Astrocyte (in vitro differentiated cells and primary cell): ENCODE results near the gene COPZ2. TPM values are rescaled to one million over a fixed set of nuclear protein-coding genes. Genes with fewer than 3 reads are reported as not detected.
A peak's percentile ranks its signal among the peaks of the same experiment; 100 is the strongest.

Source experiments
- DNase-seq: peaks from one replicate; pipeline ENCODE4 v3.0.0-alpha.2; 2010; ENCODE audit warnings: low read depth
- FAIRE-seq: peaks from 2 replicates; lab custom pipeline; 2011; peaks lifted over from hg19 to GRCh38; lab: Jason Lieb, UNC
- H2AFZ ChIP-seq: 2 replicates; pipeline ENCODE4 v1.6.0; 2012; ENCODE audit warnings: low read depth, low read length, inconsistent platforms
- H3K27ac ChIP-seq: 2 replicates; pipeline ENCODE4 v1.5.1; 2011; ENCODE audit warnings: low read depth, low read length, inconsistent platforms
- H3K27me3 ChIP-seq: 2 replicates; pipeline ENCODE4 v1.6.0; 2011; ENCODE audit warnings: low read length, inconsistent platforms; ENCODE audit not compliant: insufficient read depth
- H3K36me3 ChIP-seq: 2 replicates; pipeline ENCODE4 v1.5.1; 2011; ENCODE audit warnings: low read length, inconsistent platforms; ENCODE audit not compliant: insufficient read depth
- H3K4me1 ChIP-seq: 2 replicates; pipeline ENCODE4 v1.5.1; 2011; ENCODE audit warnings: low read length, inconsistent platforms; ENCODE audit not compliant: insufficient read depth
- H3K4me2 ChIP-seq: 2 replicates; pipeline ENCODE4 v1.6.0; 2012; ENCODE audit warnings: low read length, inconsistent platforms
- H3K4me3 ChIP-seq: 2 replicates; pipeline ENCODE4 v1.5.1; 2011; ENCODE audit warnings: low read depth, mild to moderate bottlenecking, low read length, inconsistent platforms; ENCODE audit not compliant: insufficient read depth
- H3K79me2 ChIP-seq: 2 replicates; pipeline ENCODE4 v1.6.0; 2012; ENCODE audit warnings: mild to moderate bottlenecking, low read length, inconsistent platforms; ENCODE audit not compliant: insufficient read depth
- H3K9ac ChIP-seq: 2 replicates; pipeline ENCODE4 v1.6.0; 2012; ENCODE audit warnings: mild to moderate bottlenecking, low read length, inconsistent platforms
- H3K9me3 ChIP-seq: 2 replicates; pipeline ENCODE4 v1.5.1; 2012; ENCODE audit warnings: low read depth, mild to moderate bottlenecking, low read length, inconsistent platforms; ENCODE audit not compliant: insufficient read depth
- H4K20me1 ChIP-seq: 2 replicates; pipeline ENCODE4 v1.6.0; 2012; ENCODE audit warnings: low read length, inconsistent platforms; ENCODE audit not compliant: insufficient read depth
- H3K27ac Mint-ChIP-seq: one replicate; pipeline ENCODE4 v1.8.0; 2021; ENCODE audit warnings: mild to moderate bottlenecking, mixed read lengths; ENCODE audit not compliant: unreplicated experiment
- H3K27me3 Mint-ChIP-seq: one replicate; pipeline ENCODE4 v1.8.0; 2021; ENCODE audit warnings: low read depth, mixed read lengths; ENCODE audit not compliant: unreplicated experiment
- H3K36me3 Mint-ChIP-seq: one replicate; pipeline ENCODE4 v1.8.0; 2021; ENCODE audit warnings: low read depth, mixed read lengths; ENCODE audit not compliant: unreplicated experiment
- H3K4me1 Mint-ChIP-seq: one replicate; pipeline ENCODE4 v1.8.0; 2021; ENCODE audit warnings: low read depth, mixed read lengths; ENCODE audit not compliant: unreplicated experiment
- H3K4me3 Mint-ChIP-seq: one replicate; pipeline ENCODE4 v1.8.0; 2021; ENCODE audit warnings: mild to moderate bottlenecking, moderate library complexity, mixed read lengths; ENCODE audit not compliant: unreplicated experiment
- H3K9me3 Mint-ChIP-seq: one replicate; pipeline ENCODE4 v1.8.0; 2021; ENCODE audit warnings: mild to moderate bottlenecking, mixed read lengths; ENCODE audit not compliant: unreplicated experiment
- CTCF ChIP-seq: IDR thresholded peaks from 2 replicates; pipeline ENCODE4 v1.5.1; 2011; ENCODE audit warnings: low read depth, mild to moderate bottlenecking, inconsistent platforms, low read length, moderate library complexity; ENCODE audit not compliant: insufficient read depth
- EZH2 ChIP-seq: IDR thresholded peaks from 2 replicates; pipeline ENCODE4 v1.6.1; 2012; ENCODE audit warnings: mild to moderate bottlenecking, low read length, inconsistent platforms; ENCODE audit not compliant: insufficient read depth
- total RNA-seq: library from RNA; stranded (reverse); gene quantifications from 2 replicates; pipeline ENCODE4 v1.2.1, GENCODE V29; 2021

COPZ2 gene
- total RNA-seq, 1 donor from 2014 or later: 25.1 TPM

GRCh38 chr17:48027322-48027981 lies 10.1 kb downstream of the COPZ2 start:
- Mint-ChIP-seq H3K36me3 (peaks cover 12% of the 10 kb centered on the region), H3K4me3 (no peak overlapping the region), H3K27me3 (peaks cover 25% of the 10 kb centered on the region), H3K4me1 (peaks cover 9% of the 10 kb centered on the region), H3K9me3 (peaks cover under 1% of the 10 kb centered on the region), H3K27ac (no peak overlapping the region)
- no peaks in the 10 kb centered on the region for H3K36me3 ChIP-seq
- no peak overlapping the region for H3K9ac ChIP-seq
- no peak overlapping the region for H2AFZ ChIP-seq
- no peak overlapping the region for H3K4me2 ChIP-seq
- TF ChIP-seq CTCF (no peak), EZH2 (no peak)
- no peak overlapping the region for H3K27ac ChIP-seq
- no peaks in the 10 kb centered on the region for H3K9me3 ChIP-seq
- no peaks in the 10 kb centered on the region for H3K79me2 ChIP-seq
- no peaks in the 10 kb centered on the region for H4K20me1 ChIP-seq
- peaks cover 37% of the 10 kb centered on the region for H3K4me1 ChIP-seq
- no peak overlapping the region for H3K4me3 ChIP-seq
- FAIRE-seq (no peak), DNase-seq (no peak)
- H3K27me3 ChIP-seq: no peaks in the 10 kb centered on the region

DNA sequence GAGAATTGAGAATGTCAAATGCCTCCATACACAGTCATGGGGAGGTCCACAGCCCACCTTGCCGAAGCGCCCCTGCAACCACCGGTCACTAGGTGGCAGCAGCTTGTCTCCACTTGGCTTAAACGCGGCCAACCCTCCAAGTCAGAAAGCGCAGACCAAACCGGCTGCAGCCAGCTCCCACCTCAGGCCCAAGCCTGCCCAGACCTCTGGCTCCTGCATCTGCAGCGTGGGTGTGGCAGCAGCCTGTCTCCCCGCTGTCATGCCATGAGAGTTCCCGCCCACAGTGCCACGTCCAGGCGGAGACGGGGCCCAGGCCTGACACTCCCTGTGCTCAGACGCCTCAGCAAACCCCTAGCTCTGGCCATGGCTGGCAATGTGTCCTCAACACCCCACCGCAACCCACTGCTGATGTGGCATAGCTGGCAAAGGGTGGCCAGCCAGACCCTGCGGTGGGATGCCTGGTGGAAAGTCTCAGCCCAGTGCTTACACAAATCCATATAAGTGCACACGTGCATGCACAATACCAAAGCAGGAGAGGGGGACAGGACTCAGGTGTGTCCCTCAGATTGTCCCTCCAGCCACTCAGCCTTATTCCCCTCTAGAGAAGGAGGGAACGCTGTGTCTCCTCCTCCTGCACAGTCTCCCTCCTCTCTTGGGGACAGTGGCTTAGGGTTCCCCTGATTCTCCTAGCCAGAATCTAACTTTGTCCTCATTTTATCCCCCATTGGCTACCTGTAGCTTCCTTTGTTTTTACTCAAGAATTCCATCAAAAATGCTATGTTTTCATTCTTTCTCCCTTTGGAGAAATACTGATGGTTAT lies 10.9 kb downstream of the COPZ2 start:
- H3K9ac ChIP-seq: peak overlapping the region; percentile 49
- peak overlapping the region; percentile 65 for H2AFZ ChIP-seq
- no peak for FAIRE-seq

More for the DNA sequence above, 10.9 kb downstream of the COPZ2 start:
- Histone ChIP-seq H3K9me3 (no peaks in the 10 kb centered on the region), H4K20me1 (no peaks in the 10 kb centered on the region), H3K79me2 (no peaks in the 10 kb centered on the region), H3K27ac (peak overlapping the region; percentile 14), H3K4me1 (peaks cover 37% of the 10 kb centered on the region), H3K4me2 (peak overlapping the region; percentile 90), H3K36me3 (no peaks in the 10 kb centered on the region), H3K27me3 (no peaks in the 10 kb centered on the region), H3K4me3 (no peak overlapping the region)
- Mint-ChIP-seq H3K4me1 (peaks cover 9% of the 10 kb centered on the region), H3K27ac (peak overlapping the region; percentile 55), H3K4me3 (peak overlapping the region; percentile 86), H3K27me3 (peaks cover 21% of the 10 kb centered on the region), H3K9me3 (no peaks in the 10 kb centered on the region), H3K36me3 (peaks cover 5% of the 10 kb centered on the region)
- peak; percentile 87 for TF ChIP-seq CTCF
- no peak for TF ChIP-seq EZH2
- DNase-seq: peak; percentile 75
